WI38 (cell line): ENCODE data around the gene S1PR1.

ENCODE experiments used
- H3K4me3 ChIP-seq: 2 replicates; pipeline ENCODE4 v1.5.1; 2011; ENCODE audit warnings: low read depth, mild to moderate bottlenecking, control low read depth, low read length
- TF ChIP-seq, protein P1 (sequence below): IDR thresholded peaks from 2 replicates; pipeline ENCODE4 v1.5.1; 2012; ENCODE audit warnings: low read depth, mild to moderate bottlenecking, control low read depth, low read length

S1PR1 gene

DNA sequence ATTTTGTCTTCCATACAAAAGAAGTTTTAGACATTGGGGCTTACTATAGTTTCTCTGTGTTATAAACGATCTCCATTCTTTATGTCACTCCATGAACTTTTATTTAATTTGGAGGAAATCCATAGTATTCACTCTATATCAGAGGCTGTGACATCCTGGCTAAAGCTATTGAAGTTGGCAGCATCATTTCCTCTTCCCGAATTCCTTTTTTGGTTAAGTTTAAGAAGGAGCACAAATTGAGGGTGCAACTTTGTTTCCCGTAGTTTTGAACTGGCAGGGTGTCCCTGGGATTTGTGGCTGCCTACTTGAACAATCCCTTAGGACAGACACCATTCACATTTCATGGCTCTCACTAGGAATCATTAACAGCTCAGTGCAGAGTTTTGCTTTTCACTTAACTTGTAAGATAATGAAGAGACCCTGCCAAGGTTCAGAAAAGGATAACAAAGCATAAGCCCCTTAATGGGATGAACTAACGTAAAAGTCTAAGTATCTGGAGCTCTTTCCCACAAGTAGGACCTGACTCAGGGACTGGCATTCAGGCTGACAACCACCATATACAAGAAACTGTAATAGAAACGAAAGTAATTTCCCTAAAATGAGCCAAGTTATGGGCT lies 13.9 kb downstream of the S1PR1 start:
- H3K4me3 ChIP-seq = no peak overlapping the region
- TF ChIP-seq, protein P1, sequence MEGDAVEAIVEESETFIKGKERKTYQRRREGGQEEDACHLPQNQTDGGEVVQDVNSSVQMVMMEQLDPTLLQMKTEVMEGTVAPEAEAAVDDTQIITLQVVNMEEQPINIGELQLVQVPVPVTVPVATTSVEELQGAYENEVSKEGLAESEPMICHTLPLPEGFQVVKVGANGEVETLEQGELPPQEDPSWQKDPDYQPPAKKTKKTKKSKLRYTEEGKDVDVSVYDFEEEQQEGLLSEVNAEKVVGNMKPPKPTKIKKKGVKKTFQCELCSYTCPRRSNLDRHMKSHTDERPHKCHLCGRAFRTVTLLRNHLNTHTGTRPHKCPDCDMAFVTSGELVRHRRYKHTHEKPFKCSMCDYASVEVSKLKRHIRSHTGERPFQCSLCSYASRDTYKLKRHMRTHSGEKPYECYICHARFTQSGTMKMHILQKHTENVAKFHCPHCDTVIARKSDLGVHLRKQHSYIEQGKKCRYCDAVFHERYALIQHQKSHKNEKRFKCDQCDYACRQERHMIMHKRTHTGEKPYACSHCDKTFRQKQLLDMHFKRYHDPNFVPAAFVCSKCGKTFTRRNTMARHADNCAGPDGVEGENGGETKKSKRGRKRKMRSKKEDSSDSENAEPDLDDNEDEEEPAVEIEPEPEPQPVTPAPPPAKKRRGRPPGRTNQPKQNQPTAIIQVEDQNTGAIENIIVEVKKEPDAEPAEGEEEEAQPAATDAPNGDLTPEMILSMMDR = no peak

DNA sequence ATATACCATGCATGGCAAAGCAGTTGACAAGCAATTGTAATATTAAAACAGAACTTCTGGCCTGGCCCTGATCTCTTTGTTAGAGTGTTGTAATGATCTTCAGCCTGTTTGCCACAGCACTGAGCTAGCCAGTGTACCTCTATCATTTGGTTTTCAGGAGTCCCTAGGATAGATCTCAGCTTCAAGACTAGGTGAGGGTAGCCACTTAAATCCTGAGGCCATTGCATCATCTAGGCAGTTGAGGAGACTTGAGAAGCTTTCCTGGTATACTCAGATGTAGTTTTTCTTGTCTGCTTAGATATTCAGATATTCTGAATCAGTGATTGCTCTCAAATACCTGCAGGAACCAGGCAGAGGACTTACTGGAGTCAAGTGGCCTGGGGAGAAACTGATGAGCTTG lies 14.7 kb downstream of the S1PR1 start:
- no peak overlapping the region for H3K4me3 ChIP-seq

DNA sequence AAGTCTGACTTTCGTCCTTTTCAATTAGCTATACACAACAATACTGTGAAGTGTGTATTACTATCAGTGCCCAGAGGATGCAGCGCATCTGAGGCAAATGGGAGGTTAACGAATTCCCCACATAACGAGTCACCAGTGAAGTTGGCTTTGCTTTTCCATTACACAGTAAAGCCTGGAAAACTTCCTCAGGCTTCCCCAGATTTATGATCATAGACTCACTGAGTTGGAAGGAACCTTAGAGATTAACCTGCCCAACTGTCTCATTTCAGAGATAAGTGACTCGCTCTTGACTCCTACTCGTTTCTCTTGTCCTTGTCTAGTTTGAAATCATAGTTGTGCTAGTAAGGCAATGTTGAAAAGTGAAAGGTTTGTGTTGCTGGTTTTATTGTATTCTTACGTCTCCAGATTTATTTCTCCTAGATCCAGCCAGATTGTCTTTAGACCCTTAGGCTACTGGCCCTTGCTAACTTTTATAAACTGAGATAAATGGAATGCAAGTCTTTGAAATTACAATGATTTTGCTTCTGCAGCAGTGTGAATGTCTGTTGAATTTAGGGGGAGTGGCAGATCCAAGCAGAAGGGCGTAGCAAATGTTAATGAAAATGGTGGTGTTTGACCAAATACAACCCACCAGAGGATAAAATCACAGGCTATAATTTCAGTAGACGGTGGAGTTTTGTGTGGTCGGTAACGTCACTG lies 17.3 kb downstream of the S1PR1 start:
- TF ChIP-seq, protein P1 = no peak
- H3K4me3 ChIP-seq = no peak overlapping the region

More for the DNA sequence above, 14.7 kb downstream of the S1PR1 start:
- TF ChIP-seq, protein P1 = no peak

DNA sequence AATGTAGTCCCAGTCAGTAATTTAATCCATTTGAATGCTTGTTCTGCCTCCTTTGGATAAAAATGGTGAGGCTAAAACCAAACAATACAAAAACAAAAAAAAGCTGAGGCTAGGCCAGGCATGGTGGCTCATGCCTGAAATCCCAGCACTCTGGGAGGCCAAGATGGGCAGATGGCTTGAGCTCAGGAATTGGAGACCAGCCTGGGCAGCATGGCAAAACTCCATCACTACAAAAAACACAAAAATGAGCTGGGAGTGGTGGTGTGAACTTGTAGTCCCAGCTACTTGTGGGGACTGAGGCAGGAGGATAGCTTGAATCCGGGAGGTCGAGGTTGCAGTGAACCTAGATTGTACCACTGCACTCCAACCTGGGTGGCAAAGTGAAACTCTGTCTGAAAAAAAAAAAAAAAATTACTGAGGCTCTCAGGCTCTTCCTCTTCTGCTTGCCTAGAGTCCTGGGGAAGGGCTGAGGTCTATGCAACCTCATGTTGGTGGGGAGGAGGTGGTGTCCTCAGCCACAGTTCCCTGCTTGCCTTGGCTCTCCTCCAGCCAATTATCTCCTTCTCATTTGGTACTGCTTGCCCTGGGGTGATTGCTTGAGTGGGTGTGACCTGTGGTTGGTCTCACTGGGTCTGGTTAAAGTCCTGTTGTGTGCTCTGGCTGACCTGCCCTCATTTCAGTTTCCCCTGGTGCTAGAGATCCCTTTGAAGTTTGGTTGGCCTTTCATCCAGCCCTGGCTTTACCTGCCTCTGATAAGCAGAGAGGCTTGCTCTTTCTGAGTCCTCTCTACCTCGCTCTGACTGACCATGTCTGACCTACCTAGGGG lies 20.9 kb downstream of the S1PR1 start:
- H3K4me3 ChIP-seq = no peak overlapping the region
- TF ChIP-seq, protein P1 = no peak

DNA sequence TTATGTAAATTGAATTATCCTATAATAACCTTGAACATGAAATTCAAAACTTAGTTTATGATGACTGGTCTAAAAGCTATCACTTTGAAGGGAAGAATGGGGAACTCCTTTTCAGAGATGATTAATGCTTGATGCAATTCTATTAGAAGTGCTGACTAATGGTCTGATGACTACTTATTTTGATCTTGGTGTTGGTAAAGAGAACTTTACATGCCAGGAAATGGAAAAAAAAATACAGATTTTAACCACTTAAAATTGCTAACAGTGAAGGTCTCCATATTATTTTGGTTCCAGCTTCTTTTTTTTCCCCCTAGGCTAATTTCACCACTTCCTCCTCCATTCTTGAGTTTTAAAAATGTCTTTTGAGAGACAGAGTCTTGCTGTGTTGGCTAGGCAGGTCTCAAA lies 22.9 kb downstream of the S1PR1 start:
- H3K4me3 ChIP-seq = no peak overlapping the region
- TF ChIP-seq, protein P1 = no peak

- H3K4me3 ChIP-seq = no peak overlapping the region
- TF ChIP-seq, protein P1 = no peak
Measured at GRCh38 chr1:101260556-101261350, 23.9 kb downstream of the S1PR1 start.
